ENCODE results near the gene CRHR2.

The CRHR2 gene

DNA sequence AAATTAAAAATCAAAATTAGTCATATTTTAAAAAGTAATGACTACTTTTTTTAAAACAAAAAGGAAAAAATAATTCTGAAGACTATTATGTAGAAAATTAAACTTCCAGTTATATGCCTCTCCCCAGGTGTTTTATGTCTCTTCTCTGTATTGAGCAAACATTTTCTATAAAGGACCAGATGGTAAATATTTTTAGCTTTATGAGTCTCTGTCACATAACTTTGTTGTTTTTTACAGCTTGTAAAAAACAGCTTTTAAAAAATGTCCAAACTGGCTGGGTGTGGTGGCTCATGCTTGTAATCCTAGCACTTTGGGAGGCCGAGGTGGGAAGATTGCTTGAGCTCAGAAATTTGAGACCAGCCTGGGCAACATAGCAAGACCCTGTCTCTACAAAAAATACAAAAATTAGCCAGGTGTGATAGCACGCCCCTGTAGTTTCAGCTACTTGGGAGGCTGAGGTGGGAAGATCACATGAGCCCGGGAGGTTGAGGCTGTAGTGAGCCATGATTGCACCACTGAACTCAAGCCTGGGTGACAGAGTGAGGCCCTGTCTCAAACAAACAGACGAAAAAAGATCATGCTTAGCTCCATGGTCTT is 64.1 kb downstream of the CRHR2 start:
- no peak for DNase-seq (ENCODE audit: low read depth in 2 of 2)

DNA sequence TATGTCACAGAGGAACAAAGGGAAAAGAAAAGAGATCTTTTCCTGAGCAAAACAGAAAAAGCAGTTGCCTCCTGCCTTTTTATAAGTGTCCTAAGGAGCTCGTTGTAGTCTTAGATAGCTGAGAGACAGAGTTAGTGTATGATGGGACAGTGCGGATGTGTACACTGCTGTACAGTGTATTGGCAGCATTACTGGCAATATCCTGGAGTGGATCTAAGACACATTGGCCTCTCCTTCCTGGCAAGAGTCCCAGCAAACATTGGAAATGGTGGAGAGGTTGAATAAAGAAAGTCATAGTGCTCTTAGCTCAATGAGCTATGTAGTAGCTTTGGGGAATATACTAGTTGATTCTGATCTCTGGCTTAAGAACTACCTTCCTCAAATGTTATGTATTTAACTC is 64.9 kb downstream of the CRHR2 start:
- DNase-seq (ENCODE audit: low read depth in 2 of 2), result no peak

DNA sequence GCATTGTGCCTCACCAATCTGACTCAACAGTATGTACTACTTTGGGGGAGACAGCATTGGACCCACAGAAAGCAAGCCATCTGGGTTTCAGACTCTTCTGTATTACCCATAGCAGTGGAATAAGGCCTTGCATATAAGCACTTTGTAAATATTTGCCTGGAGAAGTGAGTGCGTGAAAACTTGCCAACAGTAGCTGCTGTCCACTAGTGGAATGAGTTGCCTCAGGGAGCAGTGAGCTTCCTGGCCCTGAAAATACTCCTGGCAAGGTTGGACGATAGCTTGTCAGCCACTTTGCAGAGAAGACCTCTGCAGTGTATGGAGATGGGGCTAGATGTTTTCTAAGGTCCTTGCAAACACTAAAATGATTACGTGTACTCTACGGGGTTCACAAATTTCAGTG is 65.9 kb downstream of the CRHR2 start:
- DNase-seq (ENCODE audit: low read depth in 2 of 2), result no peak

DNA sequence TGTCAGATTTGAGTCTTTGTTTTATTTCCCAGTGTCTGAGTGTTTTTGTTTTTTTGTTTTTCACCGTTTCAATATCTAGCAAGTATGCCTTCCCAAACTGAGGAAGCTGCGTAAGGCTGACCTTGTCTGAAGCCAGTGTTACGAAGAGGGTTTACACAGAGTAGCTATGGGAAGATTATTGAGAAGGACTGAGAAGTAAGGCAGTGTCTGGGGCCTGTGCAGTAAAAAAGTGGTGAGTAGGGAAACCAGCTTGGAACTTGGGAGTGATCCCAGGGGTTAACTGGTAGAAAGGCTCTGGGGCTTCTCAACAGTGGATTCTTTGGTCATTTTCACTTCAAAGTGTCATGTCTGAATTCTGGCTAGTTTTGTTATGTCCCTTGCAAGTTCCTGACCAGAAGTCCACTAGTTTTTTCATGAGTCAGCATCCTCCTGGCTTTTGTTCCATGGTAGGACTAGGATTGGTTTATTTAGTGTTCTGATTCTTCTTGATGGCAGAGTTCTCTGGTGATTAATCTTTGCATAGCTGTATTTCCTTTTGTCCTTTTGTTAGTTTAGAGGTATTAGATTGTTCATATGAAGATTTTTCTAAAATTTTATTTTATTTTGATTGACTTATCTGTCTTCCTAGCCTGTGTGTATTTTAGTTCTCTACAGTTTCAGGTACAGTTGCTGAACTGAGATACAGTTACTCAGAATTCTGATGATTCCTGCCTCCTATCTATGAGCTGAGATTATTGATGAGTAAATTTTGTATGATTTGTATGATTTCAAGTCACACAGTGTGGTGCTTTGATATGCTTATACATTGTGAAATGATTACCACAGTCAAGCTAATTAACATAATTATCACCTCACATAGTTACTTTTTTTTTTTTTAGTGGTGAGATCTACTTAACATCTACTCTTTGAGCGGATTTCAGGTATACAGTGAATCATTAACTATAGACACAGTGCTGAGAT is 68.6 kb downstream of the CRHR2 start:
- no peak for DNase-seq (ENCODE audit: low read depth in 2 of 2)

DNA sequence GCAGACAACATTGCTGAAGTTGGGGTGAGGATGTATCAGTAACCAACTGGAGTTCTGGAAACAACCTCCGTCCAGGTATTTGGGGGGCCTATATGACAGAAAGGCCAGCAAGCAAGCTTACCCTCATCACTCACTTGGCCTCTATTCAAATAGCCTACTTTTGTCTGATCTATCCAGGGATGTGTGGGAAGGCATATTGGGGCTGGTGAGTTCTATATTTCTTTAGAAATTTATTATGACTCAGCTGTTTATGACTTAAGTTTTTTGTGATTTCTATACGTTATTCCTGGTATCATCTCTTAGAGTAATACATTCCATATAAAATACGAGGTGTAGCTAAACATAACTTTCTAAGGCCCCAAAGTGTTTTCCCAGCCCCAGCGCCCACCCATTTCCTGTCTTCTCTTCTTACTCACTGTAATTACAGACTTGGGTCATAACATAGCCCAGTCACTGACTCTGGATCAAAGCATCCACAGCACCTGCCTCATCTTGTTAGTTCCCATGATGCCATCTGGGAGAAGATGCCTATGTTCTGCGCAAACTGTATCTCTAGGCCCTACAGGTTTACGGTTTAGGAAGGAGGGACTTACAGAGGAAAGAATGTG is 69.5 kb downstream of the CRHR2 start:
- no peak for DNase-seq (ENCODE audit: low read depth in 2 of 2)

DNA sequence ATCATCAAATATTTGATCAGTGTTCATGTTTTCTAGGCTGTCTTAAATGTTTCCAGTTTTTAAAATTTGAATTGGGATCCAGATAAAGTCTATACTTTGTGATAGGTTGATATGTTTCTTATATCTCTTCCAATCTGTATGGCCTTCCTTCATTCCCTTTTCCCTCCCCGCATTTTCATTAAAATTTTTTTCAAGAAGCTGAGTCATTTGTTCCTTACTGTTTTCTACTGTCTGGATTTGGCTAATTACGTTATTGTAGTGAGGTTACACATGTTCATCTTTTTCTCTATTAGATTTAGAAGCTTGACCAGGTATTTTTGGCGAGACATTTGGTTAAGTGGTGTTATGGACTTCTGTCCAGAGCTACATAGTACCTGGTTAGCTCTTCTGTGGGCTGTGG is 76.4 kb downstream of the CRHR2 start:
- no peak for DNase-seq (ENCODE audit: low read depth in 2 of 2)

DNA sequence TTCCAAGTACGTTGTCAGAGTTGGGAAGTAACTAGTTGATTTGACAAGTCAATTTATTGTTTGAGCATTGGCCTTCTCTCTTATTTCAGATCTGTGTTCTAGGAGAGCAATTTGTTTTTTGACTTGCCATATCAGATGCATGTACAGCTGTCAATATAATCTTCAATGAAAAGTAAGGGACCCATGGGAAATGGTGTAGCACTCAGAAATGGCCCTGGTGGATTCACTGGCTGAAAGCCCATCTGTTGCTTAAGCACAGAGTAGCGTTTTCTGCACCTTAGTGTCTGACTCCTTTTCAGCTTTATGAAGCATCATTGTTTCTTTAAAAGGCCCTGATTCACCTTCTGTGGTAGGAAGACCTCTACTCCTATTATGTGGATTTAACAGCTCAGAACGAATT is 77.4 kb downstream of the CRHR2 start:
- no peak for DNase-seq (ENCODE audit: low read depth in 2 of 2)
